Mucosa of stomach (tissue), 1 donor: ENCODE data around the gene BET1.
A peak's percentile ranks its signal among the peaks of the same experiment; 100 is the strongest.

ENCODE experiments used
- H3K27me3 ChIP-seq: one replicate; pipeline ENCODE4 v1.7.0; 2013; ENCODE audit warnings: mild to moderate bottlenecking, low read length; ENCODE audit not compliant: control insufficient read depth, insufficient read depth
- H3K36me3 ChIP-seq: one replicate; pipeline ENCODE4 v1.7.0; 2013; ENCODE audit warnings: low read length; ENCODE audit not compliant: control insufficient read depth, insufficient read depth
- H3K4me1 ChIP-seq: one replicate; pipeline ENCODE4 v1.7.0; 2013; ENCODE audit warnings: mild to moderate bottlenecking, low read length; ENCODE audit not compliant: control insufficient read depth, insufficient read depth
- H3K4me3 ChIP-seq: one replicate; pipeline ENCODE4 v1.7.0; 2013; ENCODE audit warnings: low read length
- H3K9ac ChIP-seq: one replicate; pipeline ENCODE4 v1.7.0; 2013; ENCODE audit warnings: mild to moderate bottlenecking, low read length, moderate library complexity
- H3K9me3 ChIP-seq: one replicate; pipeline ENCODE4 v1.7.0; 2013; ENCODE audit warnings: mild to moderate bottlenecking, low read length, moderate library complexity; ENCODE audit not compliant: control insufficient read depth
- donor health status: Pancreatic carcinoma.

Gene BET1, protein sequence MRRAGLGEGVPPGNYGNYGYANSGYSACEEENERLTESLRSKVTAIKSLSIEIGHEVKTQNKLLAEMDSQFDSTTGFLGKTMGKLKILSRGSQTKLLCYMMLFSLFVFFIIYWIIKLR

DNA sequence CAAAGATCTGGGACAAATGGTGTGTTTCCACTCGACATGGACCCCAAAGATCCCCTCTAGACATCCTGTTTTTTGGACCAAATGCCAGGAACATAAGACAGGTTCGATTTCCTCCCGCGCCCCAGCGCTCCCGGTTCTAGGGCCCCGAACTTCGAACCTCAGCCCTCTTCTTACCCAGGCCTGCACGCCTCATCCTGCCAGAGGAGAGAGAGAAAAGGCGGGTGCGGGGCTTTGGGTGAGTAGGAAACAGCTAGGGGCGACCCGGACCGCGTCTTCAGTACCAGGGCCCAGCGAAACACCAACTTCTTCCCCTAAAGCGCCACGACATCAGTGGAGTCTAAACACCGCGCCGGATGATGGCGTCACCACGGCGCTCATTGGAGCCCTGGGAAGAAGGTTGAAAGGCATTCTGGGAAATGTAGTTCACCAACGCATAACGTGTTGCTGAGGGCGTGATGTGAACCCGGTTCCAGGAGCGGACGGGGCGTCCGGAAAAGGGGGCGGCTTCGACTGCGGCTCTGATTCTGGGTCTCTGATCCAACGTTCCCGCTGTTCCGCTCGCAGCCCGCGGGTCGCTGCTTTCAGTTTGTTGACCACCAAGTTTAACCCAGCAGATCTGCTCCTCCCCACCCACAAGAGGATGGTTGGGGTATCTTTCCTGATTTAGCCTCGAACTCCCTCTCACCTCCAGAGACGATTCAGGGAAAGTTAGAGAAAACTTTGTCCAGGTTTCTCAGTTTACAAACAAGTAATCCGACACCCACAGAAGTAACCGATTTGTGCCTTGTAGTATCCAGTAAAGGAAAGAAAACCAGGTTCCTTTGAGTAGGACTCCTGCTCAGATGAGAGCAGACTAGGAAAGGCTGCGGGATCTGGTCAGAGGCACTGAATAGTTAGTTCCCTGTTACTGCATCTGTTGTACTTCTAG, at the start of gene BET1:
BET1 (minus strand) TSS at position 332 of the 928 bp plus-strand sequence; CDS start at position 193, 139 bp downstream.
- Histone ChIP-seq H3K9ac (peak within 1 kb of the TSS; percentile 99), H3K36me3 (no peaks in the 10 kb centered on the region), H3K9me3 (no peaks in the 10 kb centered on the region), H3K4me3 (peak within 1 kb of the TSS; percentile 87), H3K4me1 (peaks cover 8% of the 10 kb centered on the region), H3K27me3 (no peaks in the 10 kb centered on the region)

DNA sequence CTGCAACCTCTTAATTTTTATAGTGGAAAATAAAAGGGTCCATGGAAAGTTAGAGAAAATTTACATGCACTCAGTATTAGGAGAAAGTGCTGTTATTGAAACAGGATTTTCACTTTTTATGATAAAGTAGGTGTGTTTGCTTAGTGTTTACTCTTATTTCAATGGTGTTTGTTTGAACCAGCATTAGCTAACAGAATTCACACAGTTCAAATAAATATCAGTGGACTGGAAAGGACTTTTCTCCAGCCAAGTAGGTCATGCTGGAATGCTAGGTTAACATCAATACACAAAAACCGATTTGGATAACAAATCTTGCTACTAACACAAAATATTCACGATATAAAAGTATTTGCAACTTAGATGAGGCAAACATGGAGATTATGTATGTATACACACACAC, 49.4 kb upstream of the BET1 start:
- Histone ChIP-seq H3K27me3 (no peaks in the 10 kb centered on the region), H3K4me3 (no peak overlapping the region), H3K4me1 (no peaks in the 10 kb centered on the region), H3K36me3 (no peaks in the 10 kb centered on the region), H3K9ac (no peak overlapping the region), H3K9me3 (no peaks in the 10 kb centered on the region)

DNA sequence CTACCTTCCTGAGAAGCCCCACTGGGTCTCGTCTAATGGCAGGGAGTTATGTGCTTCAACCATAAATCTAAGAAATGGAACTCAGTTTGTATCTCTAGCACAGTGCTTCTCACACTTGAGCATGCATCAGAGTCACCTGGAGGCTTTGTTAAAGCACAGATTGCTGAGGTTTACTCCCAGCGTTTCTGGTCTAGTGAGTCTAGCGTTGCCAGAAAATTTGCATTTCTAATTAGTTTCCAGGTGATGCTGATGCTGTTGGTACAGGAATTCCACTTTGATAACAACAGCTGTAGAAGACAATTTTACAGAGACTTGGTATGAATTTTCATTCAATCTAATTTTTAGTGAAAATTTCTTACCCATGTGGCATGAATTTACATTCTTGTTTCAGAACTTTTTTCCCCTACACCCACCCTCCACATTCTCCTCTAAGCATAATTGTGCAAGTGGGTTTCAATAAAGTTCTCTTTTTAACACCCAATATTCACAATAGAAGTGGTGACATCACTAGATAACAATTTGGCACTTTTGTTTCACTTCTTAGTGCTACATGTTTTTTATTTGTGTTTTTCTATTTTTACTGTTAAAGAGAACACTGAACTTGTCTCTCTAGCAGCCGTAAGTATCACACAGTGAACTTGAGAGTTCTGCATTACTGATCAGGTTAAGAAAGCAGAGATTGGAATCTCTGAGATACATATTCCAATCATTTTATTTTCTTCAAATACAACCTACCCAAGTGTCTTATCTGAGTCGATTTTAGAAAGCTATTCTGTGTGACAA, 48.4 kb upstream of the BET1 start:
- Histone ChIP-seq H3K9me3 (no peaks in the 10 kb centered on the region), H3K4me3 (no peak overlapping the region), H3K9ac (no peak overlapping the region), H3K36me3 (no peaks in the 10 kb centered on the region), H3K4me1 (no peaks in the 10 kb centered on the region), H3K27me3 (no peaks in the 10 kb centered on the region)

DNA sequence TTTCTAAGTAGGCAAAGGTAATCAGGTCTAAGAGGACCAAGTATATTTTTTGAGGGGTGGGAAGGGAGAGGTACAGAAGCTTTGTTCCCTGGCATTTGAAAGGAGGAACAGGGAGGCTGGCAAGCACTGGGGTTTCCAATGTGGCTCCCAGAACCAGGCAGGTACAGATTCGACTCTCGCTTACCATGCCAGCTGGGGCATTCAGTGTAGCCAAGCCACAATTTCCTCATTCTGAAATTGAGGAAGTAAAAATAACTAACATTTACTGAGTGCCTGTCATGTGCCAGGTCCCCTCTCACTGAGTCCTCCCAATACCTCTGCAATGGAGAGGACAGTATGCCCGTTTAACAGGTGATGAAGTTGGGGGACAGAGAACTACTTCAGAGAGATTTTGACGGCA, 45.9 kb upstream of the BET1 start:
- H3K9ac ChIP-seq: no peak overlapping the region
- no peaks in the 10 kb centered on the region for H3K9me3 ChIP-seq
- H3K36me3 ChIP-seq: no peaks in the 10 kb centered on the region
- no peaks in the 10 kb centered on the region for H3K27me3 ChIP-seq
- H3K4me1 ChIP-seq: no peaks in the 10 kb centered on the region
- H3K4me3 ChIP-seq: no peak overlapping the region

DNA sequence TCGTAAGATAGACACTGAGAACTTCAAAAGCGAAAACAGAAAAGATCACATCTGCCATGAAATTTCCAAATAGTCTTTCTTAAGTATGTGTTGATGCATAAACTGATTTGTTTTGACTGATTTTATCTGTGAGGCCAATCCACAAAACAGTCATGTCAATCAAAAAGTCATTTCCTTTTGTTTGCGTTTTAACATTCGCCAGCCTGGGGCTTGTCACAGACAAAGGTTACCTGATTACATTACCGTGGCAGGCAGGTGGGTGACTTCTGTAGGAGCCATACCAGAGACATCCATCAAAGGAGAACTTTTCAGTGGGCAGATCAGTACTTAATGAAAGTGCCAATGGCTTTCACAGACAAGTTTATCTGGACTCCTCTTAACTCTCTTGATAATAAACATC, 45.5 kb upstream of the BET1 start:
- Histone ChIP-seq H3K9ac (no peak overlapping the region), H3K9me3 (no peaks in the 10 kb centered on the region), H3K4me3 (no peak overlapping the region), H3K4me1 (no peaks in the 10 kb centered on the region), H3K27me3 (no peaks in the 10 kb centered on the region), H3K36me3 (no peaks in the 10 kb centered on the region)

DNA sequence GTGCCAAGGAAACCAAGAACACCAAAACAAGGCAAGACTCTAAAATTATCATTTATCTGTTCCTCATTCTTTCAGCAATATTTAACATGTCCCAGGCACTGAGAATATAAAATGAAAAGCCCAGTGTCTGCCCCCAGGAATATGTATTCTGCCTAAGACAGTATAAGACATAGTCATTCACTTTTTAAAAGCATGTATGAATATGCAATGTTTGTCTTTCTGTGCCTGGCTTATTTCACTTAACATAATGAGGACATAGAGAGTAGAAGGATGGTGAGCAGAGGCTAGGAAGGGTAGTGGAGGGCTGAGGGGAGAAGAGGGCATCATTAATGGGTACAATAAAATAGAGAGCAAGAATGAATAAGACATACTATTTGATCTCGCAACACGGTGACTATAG, 44.6 kb upstream of the BET1 start:
- H3K4me1 ChIP-seq: no peaks in the 10 kb centered on the region
- no peaks in the 10 kb centered on the region for H3K27me3 ChIP-seq
- H3K36me3 ChIP-seq: no peaks in the 10 kb centered on the region
- no peaks in the 10 kb centered on the region for H3K9me3 ChIP-seq
- H3K4me3 ChIP-seq: no peak overlapping the region
- H3K9ac ChIP-seq: no peak overlapping the region

DNA sequence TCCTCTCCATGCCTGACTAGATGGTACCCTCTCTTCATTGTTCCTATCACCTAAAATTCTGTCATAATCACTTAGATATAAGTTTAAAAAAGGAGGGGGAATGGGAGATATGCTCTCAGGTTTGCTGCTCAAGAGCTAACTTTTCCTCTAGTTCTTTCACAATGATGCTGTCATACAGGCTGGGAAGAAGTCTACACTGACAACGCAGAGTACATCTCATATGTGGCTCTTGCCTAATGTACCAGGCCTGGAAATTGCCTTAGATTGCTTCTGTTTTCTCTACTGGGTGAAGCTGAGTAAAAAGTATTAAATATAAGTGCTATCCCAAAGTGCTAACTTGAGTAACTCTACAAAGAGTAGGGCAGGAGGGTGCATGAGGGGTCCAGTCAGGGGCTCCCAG, 43.8 kb upstream of the BET1 start:
- no peaks in the 10 kb centered on the region for H3K9me3 ChIP-seq
- H3K4me3 ChIP-seq: no peak overlapping the region
- no peaks in the 10 kb centered on the region for H3K4me1 ChIP-seq
- no peaks in the 10 kb centered on the region for H3K36me3 ChIP-seq
- H3K9ac ChIP-seq: no peak overlapping the region
- no peaks in the 10 kb centered on the region for H3K27me3 ChIP-seq

DNA sequence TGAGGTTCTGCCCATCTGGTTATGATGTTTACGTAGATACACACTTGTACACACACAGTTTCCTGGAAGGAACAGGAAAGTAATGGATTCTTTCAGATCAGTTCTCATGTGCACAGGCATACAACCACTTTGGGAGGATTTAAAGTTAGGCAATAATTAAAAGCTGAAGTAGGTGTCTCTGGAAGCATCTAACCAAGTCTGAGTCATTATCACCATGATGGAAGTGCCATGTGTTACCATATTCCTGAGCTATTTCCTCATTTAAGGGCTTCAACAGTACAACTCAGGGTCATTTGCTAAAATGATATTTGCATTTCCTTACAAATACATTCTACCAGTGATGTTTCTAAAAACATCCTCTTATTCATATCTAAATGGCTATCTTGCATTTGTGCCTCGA, 41.4 kb upstream of the BET1 start:
- Histone ChIP-seq H3K9ac (no peak overlapping the region), H3K27me3 (no peaks in the 10 kb centered on the region), H3K9me3 (no peaks in the 10 kb centered on the region), H3K36me3 (no peaks in the 10 kb centered on the region), H3K4me3 (no peak overlapping the region), H3K4me1 (no peaks in the 10 kb centered on the region)

DNA sequence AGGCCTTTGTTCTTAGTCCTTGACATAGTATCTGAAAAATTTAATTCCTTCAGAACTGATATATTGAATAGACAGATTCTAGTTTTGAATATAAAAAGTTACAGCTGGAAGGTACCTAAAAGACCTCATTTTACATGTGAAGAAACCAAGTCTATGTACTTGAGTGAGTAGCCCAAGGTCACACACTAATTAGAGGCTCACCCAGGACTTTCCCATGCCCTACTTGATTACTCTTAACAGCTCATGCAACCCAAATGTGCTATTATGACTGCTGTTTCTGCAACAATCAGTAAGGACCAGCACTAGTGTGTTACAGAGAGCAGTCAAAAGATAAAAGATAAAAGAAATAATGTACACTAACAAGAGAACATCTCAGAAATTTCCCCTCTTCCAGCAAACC, 40.7 kb upstream of the BET1 start:
- Histone ChIP-seq H3K4me1 (no peaks in the 10 kb centered on the region), H3K27me3 (no peaks in the 10 kb centered on the region), H3K36me3 (no peaks in the 10 kb centered on the region), H3K9ac (no peak overlapping the region), H3K9me3 (no peaks in the 10 kb centered on the region), H3K4me3 (no peak overlapping the region)

DNA sequence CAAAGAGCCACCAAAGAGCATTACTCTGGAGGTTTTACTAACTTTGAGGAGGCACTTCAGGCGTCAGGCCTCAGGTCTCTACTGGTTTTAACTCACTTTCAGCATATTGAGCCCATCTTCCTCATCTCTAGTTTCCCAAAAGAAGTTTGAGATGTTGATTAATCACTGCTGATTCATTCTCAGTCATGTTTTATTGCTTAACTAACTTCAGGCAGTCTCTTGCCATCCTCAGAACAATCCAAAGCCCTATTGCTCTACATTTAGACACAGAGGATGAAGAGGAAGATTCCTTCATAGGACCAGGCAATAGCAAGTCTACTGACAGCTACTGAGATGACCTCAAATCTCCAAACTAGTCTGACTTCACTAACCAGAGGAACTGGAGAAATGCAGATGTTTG, 39.1 kb upstream of the BET1 start:
- Histone ChIP-seq H3K4me3 (no peak overlapping the region), H3K27me3 (no peaks in the 10 kb centered on the region), H3K9ac (no peak overlapping the region), H3K36me3 (no peaks in the 10 kb centered on the region), H3K4me1 (no peaks in the 10 kb centered on the region), H3K9me3 (no peaks in the 10 kb centered on the region)

DNA sequence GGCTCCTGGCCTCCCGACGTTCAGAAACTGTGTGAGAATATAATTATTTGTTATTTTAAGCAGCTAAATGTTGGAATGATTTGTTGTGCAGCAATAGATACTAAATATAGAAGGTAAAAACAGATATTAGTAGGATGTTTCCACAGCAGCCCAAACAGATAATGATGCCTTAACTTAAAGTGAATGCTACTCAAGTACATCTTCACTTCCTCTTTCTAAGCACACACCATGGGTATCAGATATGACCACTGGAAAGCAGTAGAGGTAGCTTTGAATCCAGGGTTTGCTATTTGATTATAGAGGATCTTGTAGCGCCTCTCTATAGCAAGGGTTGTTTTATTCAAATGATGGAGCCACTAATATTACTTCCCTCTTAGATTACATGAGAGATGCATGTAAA, 38.2 kb upstream of the BET1 start:
- H3K9ac ChIP-seq: no peak overlapping the region

DNA sequence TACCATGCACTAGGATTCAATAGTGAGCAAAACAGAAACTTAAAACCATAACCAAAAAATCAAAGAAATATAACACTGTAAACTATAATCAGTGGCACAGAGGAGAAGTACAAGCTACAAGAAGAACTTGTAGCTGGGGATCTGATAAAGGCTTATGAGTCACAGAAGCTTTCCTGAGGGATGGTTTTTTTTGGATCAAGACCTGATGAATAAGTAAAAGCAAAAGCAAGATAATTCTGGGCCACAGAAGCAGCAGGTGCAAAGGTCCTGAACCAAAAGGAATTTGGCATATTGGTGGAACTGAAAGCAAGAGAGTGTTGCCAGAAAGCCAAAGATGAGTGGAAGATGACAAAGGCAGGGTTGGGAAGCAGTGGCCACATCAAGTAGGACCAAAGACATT, 37.4 kb upstream of the BET1 start:
- Histone ChIP-seq H3K4me1 (no peaks in the 10 kb centered on the region), H3K9me3 (no peaks in the 10 kb centered on the region), H3K9ac (no peak overlapping the region), H3K27me3 (no peaks in the 10 kb centered on the region), H3K4me3 (no peak overlapping the region), H3K36me3 (no peaks in the 10 kb centered on the region)

More for the DNA sequence above, 38.2 kb upstream of the BET1 start:
- Histone ChIP-seq H3K9me3 (no peaks in the 10 kb centered on the region), H3K4me1 (no peaks in the 10 kb centered on the region), H3K27me3 (no peaks in the 10 kb centered on the region), H3K4me3 (no peak overlapping the region), H3K36me3 (no peaks in the 10 kb centered on the region)
